ENCODE data around the gene CLDN24. TPM values are rescaled to one million over a fixed set of nuclear protein-coding genes. Genes with fewer than 3 reads are reported as not detected.

Gene CLDN24
- polyA plus RNA-seq, 1 of the 3 experiments (the other 2 are of a cell fraction) = not detected

- H3K4me1 ChIP-seq (ENCODE audit: control insufficient read depth in 1 of 2, insufficient read depth in 2 of 2, low read depth in 1 of 2, low read length in 1 of 2) = no peaks in the 10 kb centered on the region; a peak in 1 of 4 replicates
- 88% methylated on average over 6 of the region's 6 CpGs for WGBS (ENCODE audit: low lambda C conversion rate)
- H3K27ac ChIP-seq (ENCODE audit: low read depth in 2 of 2, low read length in 1 of 2) = no peak overlapping the region
- no peak overlapping the region for H3K4me2 ChIP-seq
- H3K9me3 ChIP-seq = no peaks in the 10 kb centered on the region
- H4K20me1 ChIP-seq (ENCODE audit: insufficient read depth) = no peaks in the 10 kb centered on the region
- no peaks in the 10 kb centered on the region for H3F3A ChIP-seq (replicated peaks; ENCODE audit: insufficient read depth)
- no peaks in the 10 kb centered on the region for H3K27me3 ChIP-seq (ENCODE audit: insufficient read depth)
- H3K4me3 ChIP-seq (ENCODE audit: low read depth in 2 of 2, low read length in 1 of 2) = no peak overlapping the region
- TF ChIP-seq GABPA (IDR thresholded peaks at IDR 0.05; ENCODE audit: low read depth) (no peak), JUND (IDR thresholded peaks at IDR 0.05) (no peak), SIN3A (IDR thresholded peaks at IDR 0.05; ENCODE audit: borderline replicate concordance, low read depth, low read length) (no peak), FOSL2 (IDR thresholded peaks at IDR 0.05; ENCODE audit: borderline replicate concordance, low read depth) (no peak), RFX5 (IDR thresholded peaks at IDR 0.05; ENCODE audit: low read length) (no peak), EP300 (IDR thresholded peaks at IDR 0.05; ENCODE audit: borderline replicate concordance in 1 of 2, low read depth in 1 of 2, low read length in 1 of 2) (no peak), NFIC (IDR thresholded peaks at IDR 0.05; ENCODE audit: borderline replicate concordance) (no peak), ELF1 (IDR thresholded peaks at IDR 0.05) (no peak), TAF1 (IDR thresholded peaks at IDR 0.05; ENCODE audit: borderline replicate concordance, low read depth, low read length) (no peak), CHD2 (IDR thresholded peaks at IDR 0.05; ENCODE audit: low read length, partially characterized antibody) (no peak), EZH2phosphoT487 (IDR thresholded peaks at IDR 0.05; ENCODE audit: borderline replicate concordance, low read depth) (no peak)
- H3K9me2 ChIP-seq = no peaks in the 10 kb centered on the region
- no peak for DNase-seq
- POLR2A ChIA-PET = no interaction called here
- no peaks in the 10 kb centered on the region for H3K79me2 ChIP-seq (ENCODE audit: insufficient read depth)
- CTCF ChIA-PET = interaction anchor here (2.9 kb wide), 1 partner anchor 38 kb away, joined by 12 read pairs; no protein-coding TSS in a partner anchor
- no peak overlapping the region for H3K9ac ChIP-seq
- H3K36me3 ChIP-seq (replicated peaks in 1 of 2; ENCODE audit: control insufficient read depth in 1 of 2, insufficient read depth in 2 of 2, low read length in 1 of 2) = peaks cover 7 to 30% of the 10 kb centered on the region in 2 experiments
- H2AFZ ChIP-seq (ENCODE audit: low read depth) = no peak overlapping the region
These were observed 22.2 kb downstream of the CLDN24 start for GRCh38 chr4:183300070-183300469.

- TF ChIP-seq, protein P1, sequence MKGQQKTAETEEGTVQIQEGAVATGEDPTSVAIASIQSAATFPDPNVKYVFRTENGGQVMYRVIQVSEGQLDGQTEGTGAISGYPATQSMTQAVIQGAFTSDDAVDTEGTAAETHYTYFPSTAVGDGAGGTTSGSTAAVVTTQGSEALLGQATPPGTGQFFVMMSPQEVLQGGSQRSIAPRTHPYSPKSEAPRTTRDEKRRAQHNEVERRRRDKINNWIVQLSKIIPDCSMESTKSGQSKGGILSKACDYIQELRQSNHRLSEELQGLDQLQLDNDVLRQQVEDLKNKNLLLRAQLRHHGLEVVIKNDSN (IDR thresholded peaks at IDR 0.05; ENCODE audit: borderline replicate concordance, low read depth) = no peak
- TF ChIP-seq GABPA (IDR thresholded peaks at IDR 0.05; ENCODE audit: low read depth) (no peak), POLR2AphosphoS5 (IDR thresholded peaks at IDR 0.05; ENCODE audit: low read depth, low read length) (no peak), CTCF (IDR thresholded peaks at IDR 0.05) (no peak), FOSL2 (IDR thresholded peaks at IDR 0.05; ENCODE audit: borderline replicate concordance, low read depth) (no peak), RCOR1 (IDR thresholded peaks at IDR 0.05; ENCODE audit: low read length) (no peak), NRF1 (IDR thresholded peaks at IDR 0.05; ENCODE audit: low read depth, low read length) (no peak), EP300 (IDR thresholded peaks at IDR 0.05; ENCODE audit: borderline replicate concordance in 1 of 2, low read depth in 1 of 2, low read length in 1 of 2) (no peak), JUND (IDR thresholded peaks at IDR 0.05) (no peak)
- TF ChIP-seq, protein P2, sequence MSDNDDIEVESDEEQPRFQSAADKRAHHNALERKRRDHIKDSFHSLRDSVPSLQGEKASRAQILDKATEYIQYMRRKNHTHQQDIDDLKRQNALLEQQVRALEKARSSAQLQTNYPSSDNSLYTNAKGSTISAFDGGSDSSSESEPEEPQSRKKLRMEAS (IDR thresholded peaks at IDR 0.05; ENCODE audit: low read depth) = no peak
- ChIA-PET CTCF (no interaction called here), POLR2A (no interaction called here)
- Histone ChIP-seq H4K20me1 (ENCODE audit: insufficient read depth) (no peaks in the 10 kb centered on the region), H3K9ac (no peak overlapping the region), H3K4me3 (ENCODE audit: low read depth in 2 of 2, low read length in 1 of 2) (no peak overlapping the region), H2AFZ (ENCODE audit: low read depth) (no peak overlapping the region), H3K27ac (ENCODE audit: low read depth in 2 of 2, low read length in 1 of 2) (no peak overlapping the region), H3K9me3 (no peaks in the 10 kb centered on the region), H3K9me2 (no peaks in the 10 kb centered on the region), H3K36me3 (replicated peaks in 1 of 2; ENCODE audit: control insufficient read depth in 1 of 2, insufficient read depth in 2 of 2, low read length in 1 of 2) (peaks cover 5 to 24% of the 10 kb centered on the region in 2 experiments), H3F3A (replicated peaks; ENCODE audit: insufficient read depth) (no peaks in the 10 kb centered on the region), H3K4me2 (no peak overlapping the region), H3K4me1 (ENCODE audit: control insufficient read depth in 1 of 2, insufficient read depth in 2 of 2, low read depth in 1 of 2, low read length in 1 of 2) (no peaks in the 10 kb centered on the region; a peak in 1 of 4 replicates), H3K79me2 (ENCODE audit: insufficient read depth) (no peaks in the 10 kb centered on the region), H3K27me3 (ENCODE audit: insufficient read depth) (no peaks in the 10 kb centered on the region)
- WGBS (ENCODE audit: low lambda C conversion rate) = 70% methylated on average over 2 of the region's 2 CpGs
- DNase-seq = no peak
These were observed 22.8 kb downstream of the CLDN24 start for GRCh38 chr4:183299464-183299863.
